Spinal cord (tissue), 10 donors: Measurements from ENCODE around the gene TTK. TPM values are rescaled to one million over a fixed set of nuclear protein-coding genes. Genes with fewer than 3 reads are reported as not detected.

ENCODE experiments used
- DNase-seq, 6 donors: peaks; one replicate each; pipeline versions ENCODE4 v3.0.0 to v3.0.0-alpha.2; 2013 to 2015; ENCODE audit warnings: low spot score in 6 of 6, low read depth in 4 of 6
- H3K27ac ChIP-seq: one replicate; pipeline ENCODE4 v1.5.1; 2013; ENCODE audit warnings: low read depth, low read length, control low read depth
- H3K27me3 ChIP-seq: one replicate; pipeline ENCODE4 v1.6.1; 2013; ENCODE audit warnings: low read length; ENCODE audit not compliant: control insufficient read depth, insufficient read depth
- H3K36me3 ChIP-seq: one replicate; pipeline ENCODE4 v1.6.1; 2013; ENCODE audit warnings: low read length; ENCODE audit not compliant: control insufficient read depth, insufficient read depth
- H3K4me1 ChIP-seq: one replicate; pipeline ENCODE4 v1.6.1; 2013; ENCODE audit warnings: low read length; ENCODE audit not compliant: control insufficient read depth, insufficient read depth
- H3K4me3 ChIP-seq: one replicate; pipeline ENCODE4 v1.5.1; 2013; ENCODE audit warnings: low read depth, low read length, control low read depth
- H3K9me3 ChIP-seq: one replicate; pipeline ENCODE4 v1.6.1; 2013; ENCODE audit warnings: low read length; ENCODE audit not compliant: control insufficient read depth, insufficient read depth
- WGBS: methylation state at CpG from one replicate; pipeline ENCODE4 v1.1.5; 2013; ENCODE audit warnings: missing lambda C conversion rate; ENCODE audit not compliant: insufficient coverage; 5-methylcytosine and 5-hydroxymethylcytosine counted together
- long read RNA-seq, 4 donors: transcript quantifications; one replicate each; lab custom pipeline, GENCODE V29; 2026
- polyA plus RNA-seq, 2 donors: library from polyadenylated mRNA; unstranded; fragments of 120-200 nt; gene quantifications; one replicate each; pipeline ENCODE4 v1.2.1, GENCODE V29; 2013; ENCODE audit not compliant: insufficient read length in 2 of 2
- total RNA-seq, 2 donors: library from RNA; depleted of rRNA in 1 of 2; stranded (reverse); fragments of 120-200 nt in 1 of 2; fragments of >200 nt in 1 of 2; gene quantifications; one replicate each; pipeline versions ENCODE4 v1.2.3 to v1.2.4, GENCODE V29; 2013 to 2014
- donor health status: healthy.

TTK gene
- 10 to 100 TPM; 11.4 to 14.0 TPM for total RNA-seq
- 1 to 10 TPM; 7.8 to 10.0 TPM for polyA plus RNA-seq
- long read RNA-seq, donor 1 = 0 reads
- long read RNA-seq, donor 2 = 0 reads
- long read RNA-seq, donor 3, partial matches to known transcripts = 0 of 1 reads
- long read RNA-seq, donor 3, other reads (novel, unspliced or antisense) = 0 of 1 reads
- long read RNA-seq, donor 4, partial matches to known transcripts = 0 of 2 reads
- long read RNA-seq, donor 4, other reads (novel, unspliced or antisense) = 0 of 2 reads

DNA sequence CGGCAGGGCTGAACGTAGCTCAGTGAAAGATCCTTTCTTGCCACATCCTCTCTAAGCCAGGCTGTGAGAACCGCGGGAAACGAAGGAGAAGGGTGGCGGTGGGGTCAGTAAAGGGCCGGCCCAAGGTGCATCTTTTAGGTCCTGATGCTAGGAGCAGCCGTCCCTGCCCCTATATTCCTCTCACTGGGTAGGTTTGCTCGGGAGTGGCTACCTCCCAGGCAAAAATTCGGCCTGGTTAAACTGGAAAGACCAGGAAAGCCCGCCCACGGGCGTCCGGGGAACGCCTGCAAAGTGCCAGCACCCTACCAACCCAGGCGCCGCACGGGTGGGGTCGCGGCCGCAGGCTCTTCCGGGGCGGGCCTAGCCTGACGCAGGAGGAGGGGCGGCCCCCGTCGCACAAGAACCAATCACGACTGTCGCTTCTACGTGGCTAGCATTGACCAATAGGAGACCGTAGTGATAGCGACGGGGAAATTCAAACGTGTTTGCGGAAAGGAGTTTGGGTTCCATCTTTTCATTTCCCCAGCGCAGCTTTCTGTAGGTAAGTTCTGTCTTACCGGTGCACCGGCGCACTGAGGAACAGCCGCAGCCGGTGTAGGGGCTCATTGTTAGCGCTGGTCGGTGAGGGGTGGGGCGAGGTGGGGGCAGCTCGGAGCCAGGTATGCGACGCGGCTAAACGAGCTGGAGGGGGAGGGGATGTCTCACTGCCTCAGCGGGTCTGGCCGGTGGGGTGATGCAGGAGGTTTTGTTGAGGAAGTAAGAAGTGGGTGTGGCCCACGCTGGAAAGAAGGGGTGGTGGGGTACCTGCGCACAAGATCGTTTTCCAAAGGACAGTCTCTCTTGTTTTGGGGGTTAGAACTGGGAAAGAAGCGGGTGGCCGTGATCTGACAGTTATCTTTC lies at the start of gene TTK:
TTK (plus strand) TSS at position 477 of the 900 bp plus-strand sequence. CDS start 1,195 bp downstream, outside the sequence.
- Histone ChIP-seq H3K4me1 (peaks cover 9% of the 10 kb centered on the region), H3K9me3 (no peaks in the 10 kb centered on the region), H3K27ac (peak within 1 kb of the TSS; percentile 85), H3K36me3 (no peaks in the 10 kb centered on the region), H3K4me3 (peak within 1 kb of the TSS; percentile 85), H3K27me3 (no peaks in the 10 kb centered on the region)
- peak; percentile 68 to 99 (median 89) for DNase-seq
- WGBS = under 1% methylated on average over 55 of the region's 56 CpGs

- Histone ChIP-seq H3K4me3 (no peak overlapping the region), H3K27me3 (no peaks in the 10 kb centered on the region), H3K9me3 (no peaks in the 10 kb centered on the region), H3K36me3 (no peaks in the 10 kb centered on the region), H3K4me1 (no peaks in the 10 kb centered on the region), H3K27ac (no peak overlapping the region)
- DNase-seq = no peak
These were observed 49.6 kb upstream of the TTK start for GRCh38 chr6:79954849-79955248.

DNA sequence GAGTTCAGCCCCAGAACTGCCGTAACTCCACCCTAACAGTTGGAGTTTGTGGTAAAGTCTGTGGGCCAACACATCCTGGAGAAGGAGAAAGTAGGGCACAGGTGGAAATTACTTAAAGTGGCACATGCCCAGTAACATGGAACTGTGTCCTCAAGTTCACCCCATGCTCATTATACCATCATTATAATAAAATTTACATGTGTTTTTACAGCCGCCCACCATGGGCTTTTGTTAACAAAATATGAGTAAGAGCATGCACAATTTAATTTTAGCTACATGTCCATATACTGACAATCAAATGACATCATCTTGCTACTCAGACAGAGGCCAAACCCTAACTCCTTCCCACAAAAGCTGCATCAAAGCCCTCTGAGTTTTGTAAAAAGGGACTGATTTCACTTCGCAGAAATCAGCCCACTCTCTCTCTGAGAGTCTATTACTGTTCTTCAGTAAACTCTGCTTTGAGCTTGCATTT lies 39.8 kb upstream of the TTK start:
- no peak for DNase-seq
- no CpG with 5 or more reads among the region's 3 CpGs for WGBS
- Histone ChIP-seq H3K4me1 (no peaks in the 10 kb centered on the region), H3K9me3 (peaks cover 1% of the 10 kb centered on the region), H3K27me3 (no peaks in the 10 kb centered on the region), H3K36me3 (no peaks in the 10 kb centered on the region), H3K4me3 (no peak overlapping the region), H3K27ac (no peak overlapping the region)

DNA sequence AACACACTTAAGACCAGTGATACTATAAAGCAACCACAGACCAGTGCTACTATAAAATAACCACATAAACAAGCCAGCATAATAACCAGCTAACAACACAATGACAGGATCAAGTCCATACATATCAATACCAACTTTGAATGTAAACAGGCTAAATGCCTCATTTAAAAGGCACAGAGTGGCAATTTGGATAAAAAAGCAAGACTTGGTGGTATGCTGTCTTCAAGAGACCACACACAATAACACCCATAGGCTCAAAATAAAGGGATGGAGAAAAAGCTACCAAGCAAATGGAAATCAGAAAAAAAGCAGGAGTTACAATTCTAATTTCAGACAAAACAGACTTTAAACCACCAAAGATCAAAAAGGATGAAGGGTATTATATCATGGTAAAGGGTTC lies 37.3 kb upstream of the TTK start:
- no peak overlapping the region for H3K27ac ChIP-seq
- H3K9me3 ChIP-seq = peaks cover 3% of the 10 kb centered on the region
- no peak overlapping the region for H3K4me3 ChIP-seq
- no peaks in the 10 kb centered on the region for H3K36me3 ChIP-seq
- no peaks in the 10 kb centered on the region for H3K4me1 ChIP-seq
- H3K27me3 ChIP-seq = no peaks in the 10 kb centered on the region
- DNase-seq = no peak

GRCh38 chr6:79969784-79970183 lies 34.7 kb upstream of the TTK start:
- no peak for DNase-seq
- H3K27ac ChIP-seq = no peak overlapping the region
- H3K27me3 ChIP-seq = no peaks in the 10 kb centered on the region
- no peaks in the 10 kb centered on the region for H3K4me1 ChIP-seq
- no peaks in the 10 kb centered on the region for H3K36me3 ChIP-seq
- 80% methylated on average over 1 of the region's 5 CpGs for WGBS
- H3K9me3 ChIP-seq = peaks cover 3% of the 10 kb centered on the region
- H3K4me3 ChIP-seq = no peak overlapping the region

GRCh38 chr6:79971193-79971592 lies 33.3 kb upstream of the TTK start:
- Histone ChIP-seq H3K4me1 (no peaks in the 10 kb centered on the region), H3K4me3 (no peak overlapping the region), H3K9me3 (peaks cover 3% of the 10 kb centered on the region), H3K27me3 (no peaks in the 10 kb centered on the region), H3K36me3 (no peaks in the 10 kb centered on the region), H3K27ac (no peak overlapping the region)
- DNase-seq = no peak

DNA sequence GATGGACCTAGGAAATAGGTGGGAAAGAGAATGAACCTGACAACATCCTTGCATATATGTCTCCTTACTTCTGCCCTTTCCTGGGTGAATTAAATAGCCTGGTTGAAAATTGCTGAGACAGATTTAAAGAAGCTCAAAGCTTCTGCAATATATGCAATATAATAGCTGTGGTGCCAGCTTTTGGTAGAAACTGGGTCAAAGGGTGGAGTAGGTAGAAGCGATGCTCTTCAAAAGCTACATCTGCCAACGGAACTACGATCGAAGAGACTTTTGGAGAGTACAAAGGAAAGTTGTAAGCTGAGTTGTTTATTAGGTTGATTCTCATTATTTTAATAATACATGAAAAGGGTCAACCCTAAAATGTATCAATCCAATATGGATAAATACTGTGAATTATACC lies 22.8 kb upstream of the TTK start:
- DNase-seq = no peak
- Histone ChIP-seq H3K4me3 (no peak overlapping the region), H3K36me3 (no peaks in the 10 kb centered on the region), H3K27me3 (no peaks in the 10 kb centered on the region), H3K27ac (no peak overlapping the region), H3K9me3 (no peaks in the 10 kb centered on the region), H3K4me1 (no peaks in the 10 kb centered on the region)
- 100% methylated on average over 1 of the region's 4 CpGs for WGBS

DNA sequence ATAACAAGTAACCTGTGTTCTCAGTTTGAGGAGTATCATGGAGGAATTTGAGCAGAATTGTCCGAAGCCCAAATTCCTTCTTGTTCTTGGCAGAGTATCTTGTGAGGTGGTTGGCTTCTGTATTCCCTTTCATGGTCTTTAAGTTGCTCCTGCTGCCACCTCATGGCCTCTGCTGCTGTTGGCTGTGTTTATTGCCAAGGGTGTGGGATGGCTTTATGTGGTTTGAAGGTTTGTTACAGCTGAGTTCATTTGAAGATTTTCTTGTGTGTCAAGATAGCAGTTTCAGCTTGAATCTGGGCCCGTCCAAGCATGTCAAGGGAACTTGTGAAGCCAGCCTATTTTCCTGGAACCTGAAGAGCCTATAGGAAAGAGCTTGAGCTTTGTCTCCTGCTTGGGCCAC lies 20.2 kb upstream of the TTK start:
- Histone ChIP-seq H3K4me1 (no peaks in the 10 kb centered on the region), H3K9me3 (no peaks in the 10 kb centered on the region), H3K27ac (no peak overlapping the region), H3K27me3 (no peaks in the 10 kb centered on the region), H3K4me3 (no peak overlapping the region), H3K36me3 (no peaks in the 10 kb centered on the region)
- WGBS = 71% methylated on average over 1 of the region's 2 CpGs
- peak in 1 of 6 donors; percentile 4 for DNase-seq

DNA sequence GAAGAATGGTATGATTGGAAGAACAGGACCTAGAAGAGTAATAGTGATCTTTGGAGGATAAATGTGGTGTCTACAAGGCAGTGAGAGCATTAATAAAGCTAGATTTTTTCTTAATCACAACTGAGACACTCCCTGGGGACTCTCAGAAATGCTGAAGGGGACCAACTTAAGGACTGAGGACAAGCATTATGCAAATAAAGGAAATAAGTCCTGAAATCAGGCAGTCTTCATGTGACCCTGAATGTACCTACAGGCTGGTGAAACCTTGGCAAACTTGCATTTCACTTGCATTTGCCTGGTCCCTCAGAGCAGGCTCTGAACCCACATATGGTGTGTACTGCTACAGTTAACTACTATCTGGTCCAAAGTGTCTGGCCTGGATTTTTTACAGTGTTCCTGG lies 19.3 kb upstream of the TTK start:
- Histone ChIP-seq H3K36me3 (no peaks in the 10 kb centered on the region), H3K27me3 (no peaks in the 10 kb centered on the region), H3K4me3 (no peak overlapping the region), H3K9me3 (no peaks in the 10 kb centered on the region), H3K4me1 (no peaks in the 10 kb centered on the region), H3K27ac (no peak overlapping the region)
- no peak for DNase-seq

- WGBS = no CpG with 5 or more reads among the region's 1 CpG
- H3K27ac ChIP-seq = no peak overlapping the region
- H3K9me3 ChIP-seq = no peaks in the 10 kb centered on the region
- DNase-seq = no peak
- no peak overlapping the region for H3K4me3 ChIP-seq
- no peaks in the 10 kb centered on the region for H3K4me1 ChIP-seq
- no peaks in the 10 kb centered on the region for H3K27me3 ChIP-seq
- H3K36me3 ChIP-seq = no peaks in the 10 kb centered on the region
These were observed 14.8 kb upstream of the TTK start for GRCh38 chr6:79989641-79990040.
